ENCODE data around the gene RNF208.
A peak's percentile ranks its signal among the peaks of the same experiment; 100 is the strongest.

RNF208 gene

GRCh38 chr9:137226338-137227053 lies 4.5 kb upstream of the RNF208 start:
- no peak for DNase-seq

- DNase-seq = no peak
Observed at GRCh38 chr9:137225699-137226331, 3.8 kb upstream of the RNF208 start.

- no peak for DNase-seq
Observed at GRCh38 chr9:137224830-137225694, 3.0 kb upstream of the RNF208 start, which contains the start of gene CYSRT1. Gene CYSRT1 (plus strand): TSS chr9:137225174. CDS start chr9:137225622, 448 bp downstream.

- peak; percentile 99 for DNase-seq
Observed at GRCh38 chr9:137223078-137223970, 1.3 kb upstream of the RNF208 start.

GRCh38 chr9:137221506-137222111 lies 431 bp downstream of the RNF208 start:
- DNase-seq = peak; percentile 34

GRCh38 chr9:137221095-137221505 lies 940 bp downstream of the RNF208 start:
- no peak for DNase-seq

- DNase-seq = no peak
Observed at GRCh38 chr9:137220317-137221094, 1.5 kb downstream of the RNF208 start.

GRCh38 chr9:137219757-137220316 lies 2.2 kb downstream of the RNF208 start:
- no peak for DNase-seq

GRCh38 chr9:137218754-137219271 lies 3.2 kb downstream of the RNF208 start:
- no peak for DNase-seq

GRCh38 chr9:137218212-137218753 lies 3.8 kb downstream of the RNF208 start:
- DNase-seq = no peak

- no peak for DNase-seq
Observed at GRCh38 chr9:137217276-137218211, 4.5 kb downstream of the RNF208 start.

- DNase-seq = no peak
Observed at GRCh38 chr9:137216188-137216965, 5.7 kb downstream of the RNF208 start.

- DNase-seq = no peak
Observed at GRCh38 chr9:137215196-137215986, 6.6 kb downstream of the RNF208 start.

GRCh38 chr9:137214620-137215019 lies 7.4 kb downstream of the RNF208 start:
- DNase-seq = no peak

GRCh38 chr9:137213160-137214060 lies 8.6 kb downstream of the RNF208 start:
- DNase-seq = no peak

GRCh38 chr9:137212520-137212919 lies 9.5 kb downstream of the RNF208 start:
- DNase-seq = no peak
